ENCODE results near the gene FHOD3. TPM values are rescaled to one million over a fixed set of nuclear protein-coding genes. Genes with fewer than 3 reads are reported as not detected.
A peak's percentile ranks its signal among the peaks of the same experiment; 100 is the strongest.

The FHOD3 gene
- total RNA-seq, 4 donors from 2014 or later, result 24.1 to 51.4 (median 33.8) TPM

DNA sequence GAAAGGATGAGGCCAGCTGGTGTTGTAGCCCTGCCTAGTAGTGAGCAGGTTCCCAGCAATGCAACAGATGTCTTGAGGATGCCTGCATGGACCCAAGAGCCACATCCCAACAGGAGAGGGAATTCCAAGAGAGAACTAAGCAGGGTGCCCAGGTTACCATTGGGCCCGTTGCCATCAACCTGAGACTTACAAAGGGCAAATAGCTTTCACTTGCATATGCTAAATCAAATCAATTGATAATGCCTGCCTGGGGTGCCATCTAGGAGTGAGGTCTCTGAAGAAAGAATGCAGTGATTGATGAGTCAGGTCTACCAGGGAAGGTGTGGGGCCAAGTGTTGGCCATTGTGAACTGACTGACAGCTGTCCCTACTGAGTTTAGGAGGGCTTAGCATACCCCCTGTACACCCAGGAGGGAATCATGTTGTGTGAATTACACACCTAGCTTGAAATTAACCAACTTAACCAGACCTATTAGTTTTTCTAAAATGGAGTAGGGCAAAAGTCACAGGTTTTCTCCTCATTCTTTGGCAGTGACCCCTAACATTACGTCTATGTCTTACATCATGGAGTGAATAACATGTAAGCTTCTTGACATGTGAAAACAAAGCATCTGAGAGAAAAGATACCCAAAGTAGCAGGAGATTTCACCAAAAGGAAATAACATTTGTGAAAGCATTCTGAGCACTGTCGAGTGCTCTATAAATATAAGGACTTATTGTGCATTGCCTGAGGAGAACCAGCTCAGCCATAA lies 32.3 kb downstream of the FHOD3 start:
- intact Hi-C loops (cut with DNase I), result no loop called here
- TF ChIP-seq EP300 (IDR thresholded peaks at IDR 0.05), result no peak
- no peak for TF ChIP-seq POLR2A (IDR thresholded peaks at IDR 0.05; ENCODE audit: low read depth)
- TF ChIP-seq CTCF (IDR thresholded peaks at IDR 0.05), result no peak
- no peak for TF ChIP-seq POLR2AphosphoS5 (IDR thresholded peaks at IDR 0.05)
- no peak overlapping the region for H3K4me3 ChIP-seq
- no peaks in the 10 kb centered on the region for H3K9me3 ChIP-seq
- no peak overlapping the region for H3K27ac ChIP-seq (replicated peaks in 1 of 4)
- WGBS, result 64% methylated on average over 3 of the region's 3 CpGs
- no peaks in the 10 kb centered on the region for H3K27me3 ChIP-seq
- H3K4me1 ChIP-seq, result peaks cover 0 to 22% (median 3%) of the 10 kb centered on the region in 4 donors
- no peaks in the 10 kb centered on the region for H3K36me3 ChIP-seq
- DNase-seq (ENCODE audit: extremely low spot score), result peak; percentile 87

DNA sequence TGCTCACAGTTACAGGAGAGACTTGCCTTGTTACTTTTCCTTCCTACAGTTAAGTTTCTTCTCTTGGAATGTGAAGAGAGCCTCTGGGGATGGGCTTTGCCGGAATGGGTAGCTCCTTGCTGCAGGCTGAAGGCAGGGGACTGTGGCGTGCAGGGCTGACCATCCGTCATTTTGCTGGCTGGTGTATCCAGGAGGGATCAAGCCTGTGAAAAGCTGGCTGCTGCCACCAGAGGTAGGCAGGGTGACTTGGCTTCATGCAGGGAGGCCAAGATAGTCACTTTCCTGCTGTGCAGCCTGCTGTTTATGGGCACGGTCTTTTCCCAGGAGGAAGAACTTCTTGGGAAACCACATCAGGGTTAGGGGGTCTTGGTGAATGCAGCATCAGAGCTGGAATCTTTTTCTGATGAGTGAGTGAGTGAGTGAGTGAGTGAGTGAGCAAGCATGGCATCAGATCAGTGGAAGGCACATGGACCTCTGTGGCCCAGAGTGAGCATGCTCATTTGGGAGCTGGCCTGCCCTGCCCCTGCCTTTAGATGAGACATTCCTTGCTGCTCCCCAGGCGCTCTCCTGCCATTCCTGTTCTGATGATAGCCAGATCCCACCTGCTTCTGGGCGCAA lies 33.0 kb downstream of the FHOD3 start:
- peak; percentile 89 for DNase-seq (ENCODE audit: extremely low spot score)
- Histone ChIP-seq H3K4me3 (no peak overlapping the region), H3K27ac (replicated peaks in 1 of 4) (peak overlapping the region in 1 of 4 donors; percentile 13), H3K4me1 (peaks cover 0 to 20% (median 3%) of the 10 kb centered on the region in 4 donors), H3K27me3 (no peaks in the 10 kb centered on the region), H3K36me3 (no peaks in the 10 kb centered on the region), H3K9me3 (no peaks in the 10 kb centered on the region)
- TF ChIP-seq CTCF (IDR thresholded peaks at IDR 0.05), result no peak
- TF ChIP-seq POLR2A (IDR thresholded peaks at IDR 0.05; ENCODE audit: low read depth), result no peak
- TF ChIP-seq POLR2AphosphoS5 (IDR thresholded peaks at IDR 0.05), result no peak
- TF ChIP-seq EP300 (IDR thresholded peaks at IDR 0.05), result no peak
- intact Hi-C loops (cut with DNase I), result no loop called here
- 83% methylated on average over 6 of the region's 6 CpGs for WGBS

GRCh38 chr18:36331521-36331971 lies 34.0 kb downstream of the FHOD3 start:
- H3K27me3 ChIP-seq, result no peaks in the 10 kb centered on the region
- H3K4me1 ChIP-seq, result peaks cover 0 to 16% (median 3%) of the 10 kb centered on the region in 4 donors
- WGBS, result 74% methylated on average over 5 of the region's 5 CpGs
- TF ChIP-seq POLR2A (IDR thresholded peaks at IDR 0.05; ENCODE audit: low read depth), result no peak
- TF ChIP-seq POLR2AphosphoS5 (IDR thresholded peaks at IDR 0.05), result no peak
- TF ChIP-seq CTCF (IDR thresholded peaks at IDR 0.05), result no peak
- TF ChIP-seq EP300 (IDR thresholded peaks at IDR 0.05), result no peak
- H3K4me3 ChIP-seq, result no peak overlapping the region
- no peak overlapping the region for H3K27ac ChIP-seq (replicated peaks in 1 of 4)
- intact Hi-C loops (cut with DNase I), result no loop called here
- no peaks in the 10 kb centered on the region for H3K36me3 ChIP-seq
- H3K9me3 ChIP-seq, result no peaks in the 10 kb centered on the region
- DNase-seq (ENCODE audit: extremely low spot score), result peak; percentile 74

- Histone ChIP-seq H3K27ac (replicated peaks in 1 of 4) (peak overlapping the region in 1 of 4 donors; percentile 3), H3K27me3 (no peaks in the 10 kb centered on the region), H3K9me3 (no peaks in the 10 kb centered on the region), H3K4me1 (peaks cover 0 to 16% (median 5%) of the 10 kb centered on the region in 4 donors), H3K36me3 (no peaks in the 10 kb centered on the region), H3K4me3 (no peak overlapping the region)
- WGBS, result 57% methylated on average over 3 of the region's 3 CpGs
- DNase-seq (ENCODE audit: extremely low spot score), result peak; percentile 89
- intact Hi-C loops (cut with DNase I), result no loop called here
- TF ChIP-seq EP300 (IDR thresholded peaks at IDR 0.05) (no peak), POLR2A (IDR thresholded peaks at IDR 0.05; ENCODE audit: low read depth) (no peak), CTCF (IDR thresholded peaks at IDR 0.05) (no peak), POLR2AphosphoS5 (IDR thresholded peaks at IDR 0.05) (peak in 1 of 2 donors; percentile 56)
Measured at GRCh38 chr18:36333414-36333813, 35.9 kb downstream of the FHOD3 start.

Measured in esophagus muscularis mucosa (tissue), 4 donors.